Measurements from ENCODE around the gene ETV6.

- TF ChIP-seq CTCF (IDR thresholded peaks at IDR 0.05) (no peak), ZFX (IDR thresholded peaks at IDR 0.05; ENCODE audit: borderline replicate concordance) (no peak)
Observed at GRCh38 chr12:11863478-11863906, 214.0 kb downstream of the ETV6 start.
